ENCODE measurements around the gene CIAO2B. TPM values are rescaled to one million over a fixed set of nuclear protein-coding genes. Genes with fewer than 3 reads are reported as not detected.
A peak's percentile ranks its signal among the peaks of the same experiment; 100 is the strongest.

Gene CIAO2B
- total and polyA plus RNA-seq, 12 donors: 80.7 to 258 (median 112) TPM

DNA sequence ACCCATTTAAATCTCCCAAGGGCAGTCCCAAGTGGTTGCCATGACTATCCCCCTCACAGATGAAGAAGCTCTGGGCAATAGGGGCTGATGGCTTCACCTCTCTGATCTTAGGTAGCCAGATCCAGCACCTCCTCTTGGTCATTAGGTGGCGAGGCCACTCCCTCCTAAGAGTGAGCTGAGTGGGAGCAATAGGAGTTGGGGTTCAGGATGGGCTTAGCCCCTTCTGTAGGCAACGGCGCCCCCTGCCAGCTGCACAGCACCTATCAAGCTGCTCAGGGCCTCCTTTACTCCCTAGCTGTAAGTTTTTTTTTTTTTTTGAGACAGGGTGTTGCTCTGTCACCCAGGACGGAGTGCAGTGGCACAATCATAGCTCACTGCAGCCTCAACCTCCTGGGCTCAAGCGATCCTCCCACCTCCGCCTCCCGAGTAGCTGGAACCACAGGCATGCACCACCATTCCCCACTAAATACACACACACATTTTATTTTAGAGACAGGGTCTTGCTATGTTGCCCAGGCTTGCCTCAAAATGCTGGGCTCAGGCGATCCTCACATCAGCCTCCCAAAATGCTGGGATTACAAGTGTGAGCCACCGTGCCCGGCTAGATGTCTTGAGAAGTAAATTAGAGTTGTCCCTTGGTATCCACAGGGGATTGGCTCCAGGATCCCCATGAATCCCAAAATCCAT lies 5.4 kb downstream of the CIAO2B start:
- WGBS, 4 donors: 74 to 83% (median 80%) methylated on average over 9 to 10 of the region's 10 CpGs
- intact Hi-C loops (cut with DNase I): no loop called here
- TF ChIP-seq, protein P1, sequence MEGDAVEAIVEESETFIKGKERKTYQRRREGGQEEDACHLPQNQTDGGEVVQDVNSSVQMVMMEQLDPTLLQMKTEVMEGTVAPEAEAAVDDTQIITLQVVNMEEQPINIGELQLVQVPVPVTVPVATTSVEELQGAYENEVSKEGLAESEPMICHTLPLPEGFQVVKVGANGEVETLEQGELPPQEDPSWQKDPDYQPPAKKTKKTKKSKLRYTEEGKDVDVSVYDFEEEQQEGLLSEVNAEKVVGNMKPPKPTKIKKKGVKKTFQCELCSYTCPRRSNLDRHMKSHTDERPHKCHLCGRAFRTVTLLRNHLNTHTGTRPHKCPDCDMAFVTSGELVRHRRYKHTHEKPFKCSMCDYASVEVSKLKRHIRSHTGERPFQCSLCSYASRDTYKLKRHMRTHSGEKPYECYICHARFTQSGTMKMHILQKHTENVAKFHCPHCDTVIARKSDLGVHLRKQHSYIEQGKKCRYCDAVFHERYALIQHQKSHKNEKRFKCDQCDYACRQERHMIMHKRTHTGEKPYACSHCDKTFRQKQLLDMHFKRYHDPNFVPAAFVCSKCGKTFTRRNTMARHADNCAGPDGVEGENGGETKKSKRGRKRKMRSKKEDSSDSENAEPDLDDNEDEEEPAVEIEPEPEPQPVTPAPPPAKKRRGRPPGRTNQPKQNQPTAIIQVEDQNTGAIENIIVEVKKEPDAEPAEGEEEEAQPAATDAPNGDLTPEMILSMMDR (IDR thresholded peaks at IDR 0.05): peak in 5 of 6 experiments; percentile 25 to 51 (median 47)
- no peak for TF ChIP-seq POLR2A (IDR thresholded peaks at IDR 0.05)
- Histone ChIP-seq H3K9me3 (replicated peaks in 1 of 3) (no peaks in the 10 kb centered on the region), H3K4me3 (no peak overlapping the region), H3K27me3 (no peaks in the 10 kb centered on the region), H3K4me1 (replicated peaks in 1 of 2) (peaks cover 29 to 43% of the 10 kb centered on the region in 2 donors), H3K27ac (peak overlapping the region in 4 of 5 donors; percentile 0 to 70 (median 52)), H3K36me3 (replicated peaks in 1 of 2) (no peaks in the 10 kb centered on the region)
- peak in 2 of 7 donors; percentile 42 to 58 for DNase-seq

DNA sequence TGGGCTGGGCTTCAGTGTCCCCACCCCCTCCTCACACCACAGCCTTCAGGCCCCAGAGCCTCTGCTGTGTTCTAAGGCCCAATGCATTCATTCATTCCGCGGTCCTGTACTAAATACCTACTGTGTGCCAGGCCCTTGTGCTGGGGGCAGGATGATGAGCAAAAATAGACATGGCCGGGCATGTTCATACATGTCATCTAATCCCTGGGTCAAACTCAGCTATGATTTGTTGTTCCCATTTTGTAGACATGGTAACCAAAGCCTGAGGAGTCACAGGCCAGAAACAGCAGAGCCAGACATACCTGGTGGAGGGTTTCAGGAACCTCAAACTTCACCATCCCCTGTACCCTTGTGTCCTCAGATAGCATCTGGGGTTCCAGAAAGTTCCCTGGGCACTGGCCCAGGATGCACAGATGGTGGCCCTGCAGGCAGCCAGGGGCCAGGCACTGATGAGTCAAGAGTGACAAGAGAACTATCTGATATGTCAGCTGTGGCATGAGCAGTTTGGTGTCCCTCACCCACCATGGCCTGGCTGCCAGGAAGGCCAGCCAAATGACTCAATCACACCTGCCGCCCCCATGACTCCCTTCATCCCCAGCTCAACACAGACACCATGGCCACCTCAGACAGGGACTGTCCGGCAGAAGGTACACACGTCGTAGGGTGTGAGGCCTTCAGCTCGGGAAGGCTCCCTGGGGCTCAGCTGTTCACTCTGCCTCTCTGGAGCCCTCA lies 6.1 kb downstream of the CIAO2B start:
- TF ChIP-seq POLR2A (IDR thresholded peaks at IDR 0.05): peak in 1 of 2 donors; percentile 45
- TF ChIP-seq, protein P1 (IDR thresholded peaks at IDR 0.05): no peak
- DNase-seq: peak; percentile 44 to 84 (median 74)
- WGBS, 4 donors: 63 to 95% (median 79%) methylated on average over 3 to 8 of the region's 8 CpGs
- Histone ChIP-seq H3K27ac (peak overlapping the region in 4 of 5 donors; percentile 0 to 70 (median 52)), H3K27me3 (no peaks in the 10 kb centered on the region), H3K9me3 (replicated peaks in 1 of 3) (no peaks in the 10 kb centered on the region), H3K4me3 (no peak overlapping the region), H3K4me1 (replicated peaks in 1 of 2) (peaks cover 24 to 38% of the 10 kb centered on the region in 2 donors), H3K36me3 (replicated peaks in 1 of 2) (no peaks in the 10 kb centered on the region)
- intact Hi-C loops (cut with DNase I): no loop called here

DNA sequence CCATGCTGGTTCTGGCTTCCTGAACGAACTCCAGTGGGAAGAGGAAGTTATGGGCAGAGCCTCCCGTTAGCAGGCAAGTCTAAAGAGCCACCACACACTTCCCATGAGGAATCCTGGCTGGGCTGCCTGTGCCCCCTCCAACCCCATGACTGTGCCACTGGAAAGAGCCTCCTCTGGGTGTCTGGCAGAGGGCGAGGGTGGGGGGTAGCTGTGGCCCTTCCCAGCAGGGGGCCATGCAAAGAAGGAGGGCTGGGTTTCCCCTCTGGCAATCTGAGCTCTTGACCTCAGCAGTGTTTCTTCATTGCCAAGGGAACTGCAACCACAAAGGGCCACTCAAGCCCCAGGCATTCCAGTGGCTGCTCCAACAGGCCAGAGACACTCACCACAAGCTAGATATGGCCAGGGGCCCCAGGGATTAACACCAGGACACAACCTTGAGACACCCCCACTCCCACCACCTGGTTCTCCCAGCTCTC lies 7.2 kb downstream of the CIAO2B start:
- 54 to 80% (median 78%) methylated on average over 1 to 3 of the region's 3 CpGs for WGBS, 4 donors
- peak overlapping the region in 4 of 5 donors; percentile 46 to 72 (median 70) for H3K27ac ChIP-seq
- peaks cover 28 to 34% of the 10 kb centered on the region in 2 donors for H3K4me1 ChIP-seq (replicated peaks in 1 of 2)
- no peak overlapping the region for H3K4me3 ChIP-seq
- H3K27me3 ChIP-seq: no peaks in the 10 kb centered on the region
- H3K9me3 ChIP-seq (replicated peaks in 1 of 3): no peaks in the 10 kb centered on the region
- TF ChIP-seq, protein P1 (IDR thresholded peaks at IDR 0.05): no peak
- TF ChIP-seq POLR2A (IDR thresholded peaks at IDR 0.05): no peak
- intact Hi-C loops (cut with DNase I): no loop called here
- H3K36me3 ChIP-seq (replicated peaks in 1 of 2): no peaks in the 10 kb centered on the region
- no peak for DNase-seq

DNA sequence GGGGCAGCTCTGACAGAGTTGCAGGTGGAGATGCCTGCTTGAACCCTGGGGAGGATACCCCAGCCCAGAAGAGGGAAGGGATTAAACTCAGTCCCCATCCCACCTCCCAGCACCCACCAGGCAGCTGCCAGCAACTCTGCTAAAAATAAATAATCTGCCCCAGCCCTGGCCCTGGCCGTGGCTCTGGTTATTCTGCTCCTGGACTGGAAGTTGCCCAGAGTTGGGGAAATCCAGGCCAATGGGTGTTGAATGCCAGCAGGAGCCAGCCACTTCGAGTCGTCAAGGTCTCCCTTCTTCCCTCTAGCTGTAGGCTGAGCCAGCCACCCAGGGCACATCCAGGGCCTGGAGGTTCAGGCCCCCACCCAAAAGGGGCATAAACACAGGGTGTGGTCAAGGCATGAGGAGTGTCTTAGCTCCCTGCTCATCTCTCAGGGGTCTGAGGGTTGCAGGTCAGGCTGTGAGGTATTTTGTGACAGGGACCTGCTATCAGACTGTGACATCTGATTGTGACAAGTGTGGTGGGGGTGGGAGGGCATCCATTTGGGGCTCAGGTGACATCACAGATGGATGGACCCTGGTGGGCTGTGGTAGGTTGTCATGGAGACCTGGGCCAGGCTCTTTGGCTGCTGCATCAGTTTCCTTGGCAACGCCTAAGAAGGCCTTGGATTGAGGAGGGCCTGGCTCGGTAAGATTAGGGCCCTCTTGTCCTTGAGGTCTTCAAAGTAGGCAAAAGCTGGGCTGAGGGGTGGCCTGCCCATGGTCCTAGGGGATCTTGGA lies 7.8 kb downstream of the CIAO2B start:
- intact Hi-C loops (cut with DNase I): no loop called here
- no peaks in the 10 kb centered on the region for H3K27me3 ChIP-seq
- peak overlapping the region; percentile 7 to 72 (median 69) for H3K27ac ChIP-seq
- peak; percentile 56 to 88 (median 81) for DNase-seq
- no peaks in the 10 kb centered on the region for H3K9me3 ChIP-seq (replicated peaks in 1 of 3)
- 34 to 59% (median 53%) methylated on average over 5 of the region's 5 CpGs for WGBS, 4 donors
- H3K4me3 ChIP-seq: no peak overlapping the region
- H3K4me1 ChIP-seq (replicated peaks in 1 of 2): peaks cover 28 to 34% of the 10 kb centered on the region in 2 donors
- H3K36me3 ChIP-seq (replicated peaks in 1 of 2): no peaks in the 10 kb centered on the region
- TF ChIP-seq, protein P1 (IDR thresholded peaks at IDR 0.05): no peak
- peak in 1 of 2 donors; percentile 35 for TF ChIP-seq POLR2A (IDR thresholded peaks at IDR 0.05)

Measured in adrenal gland (tissue), 12 donors.